Measurements from ENCODE around the gene TAPBP. TPM values are rescaled to one million over a fixed set of nuclear protein-coding genes. Genes with fewer than 3 reads are reported as not detected.

TAPBP gene
- total and polyA plus RNA-seq, 2 of the 8 experiments (the other 6 are each of a cell fraction or from before 2014, with no cell fraction given), result 24.5 to 35.4 TPM

GRCh38 chr6:33276581-33276863, 37.4 kb downstream of the TAPBP start (continued):
- TF ChIP-seq JUND (IDR thresholded peaks at IDR 0.05; ENCODE audit: low read length) (no peak), TAF1 (IDR thresholded peaks at IDR 0.05; ENCODE audit: low read depth, low read length) (no peak), TBP (IDR thresholded peaks at IDR 0.05; ENCODE audit: low read depth, low read length) (no peak), HDAC6 (IDR thresholded peaks at IDR 0.05; ENCODE audit: low read depth, low read length) (no peak), RXRA (IDR thresholded peaks at IDR 0.05; ENCODE audit: insufficient read depth, low read depth, low read length) (no peak), GABPA (IDR thresholded peaks at IDR 0.05; ENCODE audit: borderline replicate concordance, insufficient read depth, low read length) (no peak), JUN (IDR thresholded peaks at IDR 0.05; ENCODE audit: low read depth, low read length) (no peak)

All from H1 (cell line).